Activated CD4-positive, CD25-positive, alpha-beta regulatory T cell treated with anti-CD3 and anti-CD28 coated beads, Interleukin-2, amount 50 U/mL, for 24 hours (primary cell): Measurements from ENCODE around the gene ZFAND2A.
A peak's percentile ranks its signal among the peaks of the same experiment; 100 is the strongest.
"Not testable (repeated sequence)": the region's sequence is repeated elsewhere in the genome, so short reads cannot be mapped to it uniquely, and the experiment has no call there.

ENCODE experiments used
- ATAC-seq, 2 donors: fragments of 150-1000 bp; cut with Tn5 transposase; one replicate each; pipeline ENCODE4 v1.10.0; 2021; ENCODE audit warnings: mild to moderate bottlenecking in 1 of 2, moderate library complexity in 1 of 2

Gene ZFAND2A

GRCh38 chr7:1174881-1175596 lies 15.0 kb upstream of the ZFAND2A start:
- ATAC-seq, result no peak

DNA sequence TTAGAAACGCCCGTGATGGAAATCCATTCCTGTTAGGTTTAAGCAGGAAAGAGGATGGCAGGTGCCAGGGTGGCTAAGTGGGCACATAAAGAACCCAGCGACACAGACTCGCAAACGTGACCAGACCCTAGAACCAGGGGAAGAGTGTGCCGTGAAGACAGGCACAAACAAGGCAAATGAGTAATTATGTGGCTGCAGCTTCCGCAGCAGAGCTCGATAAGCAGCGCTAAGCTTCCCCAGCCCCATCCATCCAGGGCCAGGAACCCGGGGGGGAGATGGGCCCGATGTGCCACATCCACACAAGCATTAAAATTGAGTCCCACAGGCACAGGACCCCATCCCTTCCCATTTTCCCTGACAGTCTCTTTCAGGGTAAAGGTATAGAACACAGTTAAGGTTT lies 14.0 kb upstream of the ZFAND2A start:
- ATAC-seq, result no peak

DNA sequence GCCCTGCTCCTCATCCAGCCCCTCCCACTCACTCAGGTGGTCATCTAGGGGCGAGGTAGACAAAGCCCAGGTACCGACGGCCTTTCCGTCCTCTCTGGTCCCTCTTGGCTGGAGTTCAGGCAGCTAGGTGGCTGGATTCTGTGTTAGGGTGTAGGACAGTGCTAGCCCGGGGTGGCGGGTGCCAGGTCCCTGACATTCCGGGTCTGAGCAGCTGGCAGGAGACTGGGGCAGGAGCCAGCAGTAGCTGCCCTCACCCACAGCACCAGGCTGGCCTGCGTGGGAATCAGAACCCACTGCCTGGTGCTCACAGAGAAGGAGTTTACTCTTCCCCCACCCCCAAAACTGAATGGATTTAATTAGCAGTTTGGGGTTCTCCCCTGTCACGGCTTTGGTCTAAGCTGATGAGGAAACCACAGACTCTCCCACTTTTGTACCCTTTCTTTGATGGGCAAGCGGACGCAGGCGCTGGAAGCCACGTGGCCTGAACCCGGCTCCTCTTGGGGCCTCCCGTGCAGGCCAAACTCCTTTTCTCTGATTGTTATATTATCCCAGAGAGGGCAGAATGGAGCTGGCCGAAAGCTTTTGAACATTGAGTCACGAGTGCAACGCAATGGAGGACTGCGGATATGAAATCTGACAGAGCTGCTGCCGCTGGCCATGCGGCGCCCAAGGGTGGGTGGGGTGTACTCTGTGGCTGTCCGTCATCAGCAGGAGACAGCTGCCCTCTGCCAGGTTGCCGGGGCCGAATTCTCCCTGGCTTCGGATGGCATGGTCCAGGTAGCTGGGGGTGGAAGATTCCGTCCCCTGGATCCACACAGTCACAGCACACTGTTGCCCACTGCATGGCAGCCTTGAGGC lies 12.9 kb upstream of the ZFAND2A start:
- ATAC-seq, result no peak

DNA sequence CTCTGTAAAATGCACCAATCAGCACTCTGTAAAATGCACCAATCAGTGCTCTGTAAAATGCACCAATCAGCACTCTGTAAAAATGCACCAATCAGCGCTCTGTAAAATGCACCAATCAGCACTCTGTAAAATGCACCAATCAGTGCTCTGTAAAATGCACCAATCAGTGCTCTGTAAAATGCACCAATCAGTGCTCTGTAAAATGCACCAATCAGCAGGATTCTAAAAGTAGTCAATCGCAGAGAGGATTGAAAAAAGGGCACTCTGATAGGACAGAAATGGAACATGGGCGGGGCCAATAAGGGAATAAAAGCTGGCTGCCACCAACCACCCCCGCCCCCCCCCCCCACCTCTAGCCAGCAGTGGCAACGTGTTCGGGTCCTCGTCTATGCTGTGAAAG lies 11.5 kb upstream of the ZFAND2A start:
- ATAC-seq, result not testable (repeated sequence)

- no peak for ATAC-seq
These were observed 10.9 kb upstream of the ZFAND2A start for GRCh38 chr7:1170741-1171501.

- ATAC-seq, result peak; percentile 83 to 98
These were observed 9.7 kb upstream of the ZFAND2A start for GRCh38 chr7:1169409-1170368.

- no peak for ATAC-seq
These were observed 8.4 kb upstream of the ZFAND2A start for GRCh38 chr7:1168422-1168821.

GRCh38 chr7:1164436-1164835 lies 4.4 kb upstream of the ZFAND2A start:
- no peak for ATAC-seq

DNA sequence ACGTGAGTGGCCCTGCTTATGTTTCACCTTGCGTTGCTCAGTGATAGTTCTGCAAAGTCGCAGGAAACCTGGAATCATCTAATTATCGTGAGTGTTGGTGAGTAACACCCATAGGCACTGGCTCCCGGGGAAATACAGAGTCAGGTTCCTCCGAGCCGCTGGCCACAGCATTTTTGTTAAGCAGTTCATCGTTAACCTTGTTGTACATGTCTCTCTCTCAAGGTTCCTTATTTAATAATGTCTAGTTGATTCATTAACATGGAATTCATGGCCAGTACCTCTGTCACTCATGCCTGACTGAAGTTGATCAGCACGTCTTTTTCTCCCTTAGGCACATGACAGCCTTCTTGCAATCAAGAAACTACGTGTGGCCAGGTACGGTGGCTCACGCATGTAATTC lies 3.1 kb upstream of the ZFAND2A start:
- no peak for ATAC-seq

DNA sequence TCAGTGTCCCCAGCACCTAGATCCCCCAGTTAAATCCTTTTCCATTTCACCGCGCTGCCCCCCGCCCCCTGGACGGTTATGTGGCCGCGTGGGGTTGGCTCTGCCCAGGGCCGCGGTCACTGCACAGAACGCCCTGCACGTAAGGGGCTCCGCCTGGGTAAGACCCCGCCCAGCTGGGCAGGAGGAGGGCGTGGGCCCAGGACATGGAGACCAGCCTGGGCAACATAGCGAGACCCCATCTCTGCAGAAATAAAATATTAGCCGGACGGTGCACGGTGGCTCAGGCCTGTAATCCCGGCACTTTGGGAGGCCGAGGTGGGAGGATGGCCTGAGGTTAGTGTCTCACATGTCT lies 650 bp upstream of the ZFAND2A start:
- ATAC-seq, result no peak

- ATAC-seq, result not testable (repeated sequence)
These were observed 765 bp downstream of the ZFAND2A start for GRCh38 chr7:1159231-1159630.

GRCh38 chr7:1158203-1159126 lies 1.5 kb downstream of the ZFAND2A start:
- no peak for ATAC-seq

DNA sequence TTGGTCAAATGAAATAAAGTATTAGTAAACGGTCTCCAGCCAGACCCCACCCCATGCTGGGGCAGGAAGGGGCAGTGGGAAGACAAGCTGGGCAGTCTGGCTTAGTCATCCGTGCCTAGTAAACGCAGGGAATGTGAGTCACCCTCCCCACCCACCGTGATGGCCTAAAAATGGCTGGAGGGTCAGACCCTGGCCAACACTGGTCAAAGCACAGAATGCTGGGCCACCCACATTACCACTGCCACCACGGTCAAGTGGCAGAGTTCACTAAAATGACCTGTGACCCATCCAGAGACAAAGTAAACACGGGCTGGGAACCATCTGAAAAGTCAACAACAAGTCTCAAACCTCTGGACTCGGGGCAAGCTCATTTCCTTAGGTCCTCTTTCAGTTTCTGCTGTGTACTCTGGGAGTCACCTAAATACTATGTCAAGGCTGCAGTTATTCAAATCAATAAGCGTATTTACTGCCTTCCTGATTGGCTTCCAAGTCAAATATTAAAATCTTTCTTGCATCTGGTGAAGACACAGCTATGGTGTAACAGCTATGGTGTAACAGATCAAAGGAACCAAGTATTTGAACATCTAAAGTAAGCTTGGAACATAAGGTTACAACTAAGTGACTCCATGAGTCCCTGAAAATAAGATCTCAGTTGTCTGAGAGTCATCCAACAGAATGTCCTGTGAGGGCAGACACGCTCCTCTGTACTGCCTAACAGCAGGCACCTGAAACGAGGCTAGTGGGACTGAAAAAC lies 3.0 kb downstream of the ZFAND2A start:
- no peak for ATAC-seq

GRCh38 chr7:1155818-1156781 lies 3.9 kb downstream of the ZFAND2A start:
- not testable (repeated sequence) for ATAC-seq

- no peak for ATAC-seq
These were observed 5.7 kb downstream of the ZFAND2A start for GRCh38 chr7:1154172-1154739.

- ATAC-seq, result no peak
These were observed 7.5 kb downstream of the ZFAND2A start for GRCh38 chr7:1152492-1152891.

DNA sequence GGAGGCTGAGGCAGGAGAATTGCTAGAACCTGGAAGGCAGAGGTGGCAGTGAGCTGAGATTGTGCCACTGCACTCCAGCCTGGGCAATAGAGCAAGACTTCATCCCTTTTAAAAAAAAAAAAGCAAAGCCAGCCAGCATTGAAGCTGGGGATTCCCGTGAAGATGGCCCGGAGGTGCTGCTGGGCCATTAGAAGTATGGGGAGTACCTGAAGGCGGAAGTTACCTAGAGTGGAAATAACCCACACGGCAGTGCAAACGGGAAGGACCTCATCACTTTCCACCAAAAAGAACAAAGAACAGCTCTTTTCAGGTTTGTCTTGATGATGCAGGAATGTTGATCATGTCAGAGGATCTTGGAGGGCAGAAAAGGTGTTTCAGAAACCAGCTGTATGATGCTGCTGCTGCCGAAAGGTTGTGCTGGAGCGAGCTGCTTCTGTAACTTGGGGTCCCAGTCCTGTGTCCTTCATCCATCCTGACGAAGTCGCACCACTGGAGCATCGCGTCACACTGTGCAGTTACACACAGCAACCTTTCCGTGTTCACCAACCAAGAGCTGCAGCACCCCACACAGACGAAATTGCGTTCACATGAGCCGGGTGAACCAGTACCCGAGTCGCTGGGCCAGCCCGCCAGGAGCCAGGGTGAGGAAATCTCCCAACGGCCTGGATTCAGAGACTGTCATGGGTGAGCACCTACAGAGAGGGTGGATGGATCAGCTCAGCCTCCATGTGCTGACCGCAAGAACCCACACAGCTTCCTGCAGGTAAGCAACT lies 8.2 kb downstream of the ZFAND2A start:
- ATAC-seq, result no peak

- ATAC-seq, result no peak
These were observed 8.8 kb downstream of the ZFAND2A start for GRCh38 chr7:1151156-1151555.
